MCF 10A (cell line): Measurements from ENCODE around the gene ARHGAP15. TPM values are rescaled to one million over a fixed set of nuclear protein-coding genes. Genes with fewer than 3 reads are reported as not detected.

ENCODE experiments used
- BruUV-seq: library from RNA; stranded (reverse); fragments of 400-500 nt; replicated peaks from 2 replicates; lab custom pipeline; 2021; lab: Mats Ljungman, UMichigan
- CTCF ChIA-PET: fragments of 300-600 bp; sonication (Branson Sonifier 250); formaldehyde crosslinking; extraction: SDS; loops from one replicate; lab custom pipeline; 2021; ENCODE audit warnings: antibody characterized with exemption, inconsistent platforms; lab: Yijun Ruan, JAX
- POLR2A ChIA-PET: fragments of 300-600, 350-650 bp; sonication (Branson Sonifier 250); formaldehyde crosslinking; extraction: SDS; loops from one replicate; lab custom pipeline; 2020; ENCODE audit warnings: antibody characterized with exemption, inconsistent platforms; lab: Yijun Ruan, JAX
- DNase-seq: peaks from one replicate; pipeline ENCODE4 v3.0.0-alpha.2; 2018; ENCODE audit not compliant: unreplicated experiment
- H3K27ac Mint-ChIP-seq: one replicate; pipeline ENCODE4 v1.8.0; 2022; ENCODE audit warnings: mild to moderate bottlenecking, low read depth, mixed read lengths; ENCODE audit not compliant: unreplicated experiment
- H3K27me3 Mint-ChIP-seq: one replicate; pipeline ENCODE4 v1.8.0; 2022; ENCODE audit warnings: mixed read lengths; ENCODE audit not compliant: insufficient read depth, unreplicated experiment
- H3K36me3 Mint-ChIP-seq: one replicate; pipeline ENCODE4 v1.8.0; 2022; ENCODE audit warnings: mild to moderate bottlenecking, moderate library complexity, mixed read lengths; ENCODE audit not compliant: insufficient read depth, unreplicated experiment
- H3K4me1 Mint-ChIP-seq: one replicate; pipeline ENCODE4 v1.8.0; 2022; ENCODE audit warnings: mixed read lengths; ENCODE audit not compliant: insufficient read depth, unreplicated experiment
- H3K4me3 Mint-ChIP-seq: one replicate; pipeline ENCODE4 v1.8.0; 2022; ENCODE audit warnings: mild to moderate bottlenecking, moderate library complexity, mixed read lengths; ENCODE audit not compliant: unreplicated experiment
- H3K9me3 Mint-ChIP-seq: one replicate; pipeline ENCODE4 v1.8.0; 2022; ENCODE audit warnings: mixed read lengths; ENCODE audit not compliant: unreplicated experiment
- intact Hi-C: fragments of 100-400 bp; cut with micrococcal nuclease; formaldehyde crosslinking; loops from 2 replicates; pipeline ENCODE4 v1.14.1; 2022
- total RNA-seq: library from RNA; stranded (reverse); gene quantifications from 2 replicates; pipeline ENCODE4 v1.2.3, GENCODE V29; 2022
- TF ChIP-seq, protein P1 (sequence below): fragments of 200-600 bp; IDR thresholded peaks from one replicate; pipeline ENCODE4 v1.8.0; 2022; ENCODE audit warnings: antibody characterized with exemption, mild to moderate bottlenecking; ENCODE audit not compliant: unreplicated experiment

Gene ARHGAP15
- total RNA-seq, 1 experiment from 2014 or later = not detected

DNA sequence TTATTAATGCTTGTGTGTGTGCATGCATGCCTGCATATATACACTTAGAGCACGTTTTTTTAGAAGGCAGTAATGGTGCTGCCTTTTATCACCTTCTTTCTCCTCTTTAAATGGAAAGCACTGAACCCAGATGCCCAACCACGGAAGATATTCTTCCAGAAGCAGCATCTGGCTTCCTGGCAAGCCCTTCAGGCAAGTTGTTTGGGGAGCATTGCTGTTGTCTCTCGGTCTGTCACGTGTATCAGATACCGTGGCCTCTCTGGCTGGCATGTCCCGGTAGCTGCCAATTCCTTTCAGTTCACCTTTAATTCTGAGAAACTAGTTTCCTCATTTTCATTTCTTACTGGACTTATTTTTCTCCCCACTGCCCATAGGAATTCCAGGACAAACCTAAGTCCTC, 587.8 kb downstream of the ARHGAP15 start:
- no TSS peak for BruUV-seq
- Mint-ChIP-seq H3K4me1 (peaks cover 4% of the 10 kb centered on the region), H3K36me3 (no peaks in the 10 kb centered on the region), H3K27ac (no peak overlapping the region), H3K27me3 (no peaks in the 10 kb centered on the region), H3K9me3 (peaks cover 2% of the 10 kb centered on the region), H3K4me3 (no peak overlapping the region)
- TF ChIP-seq, protein P1, sequence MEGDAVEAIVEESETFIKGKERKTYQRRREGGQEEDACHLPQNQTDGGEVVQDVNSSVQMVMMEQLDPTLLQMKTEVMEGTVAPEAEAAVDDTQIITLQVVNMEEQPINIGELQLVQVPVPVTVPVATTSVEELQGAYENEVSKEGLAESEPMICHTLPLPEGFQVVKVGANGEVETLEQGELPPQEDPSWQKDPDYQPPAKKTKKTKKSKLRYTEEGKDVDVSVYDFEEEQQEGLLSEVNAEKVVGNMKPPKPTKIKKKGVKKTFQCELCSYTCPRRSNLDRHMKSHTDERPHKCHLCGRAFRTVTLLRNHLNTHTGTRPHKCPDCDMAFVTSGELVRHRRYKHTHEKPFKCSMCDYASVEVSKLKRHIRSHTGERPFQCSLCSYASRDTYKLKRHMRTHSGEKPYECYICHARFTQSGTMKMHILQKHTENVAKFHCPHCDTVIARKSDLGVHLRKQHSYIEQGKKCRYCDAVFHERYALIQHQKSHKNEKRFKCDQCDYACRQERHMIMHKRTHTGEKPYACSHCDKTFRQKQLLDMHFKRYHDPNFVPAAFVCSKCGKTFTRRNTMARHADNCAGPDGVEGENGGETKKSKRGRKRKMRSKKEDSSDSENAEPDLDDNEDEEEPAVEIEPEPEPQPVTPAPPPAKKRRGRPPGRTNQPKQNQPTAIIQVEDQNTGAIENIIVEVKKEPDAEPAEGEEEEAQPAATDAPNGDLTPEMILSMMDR = no peak
- POLR2A ChIA-PET = no interaction called here
- intact Hi-C loops = no loop called here
- DNase-seq = no peak
- CTCF ChIA-PET = interaction anchor here (0.6 kb wide), 1 partner anchor 893 kb away, joined by 3 read pairs; no protein-coding TSS in a partner anchor

DNA sequence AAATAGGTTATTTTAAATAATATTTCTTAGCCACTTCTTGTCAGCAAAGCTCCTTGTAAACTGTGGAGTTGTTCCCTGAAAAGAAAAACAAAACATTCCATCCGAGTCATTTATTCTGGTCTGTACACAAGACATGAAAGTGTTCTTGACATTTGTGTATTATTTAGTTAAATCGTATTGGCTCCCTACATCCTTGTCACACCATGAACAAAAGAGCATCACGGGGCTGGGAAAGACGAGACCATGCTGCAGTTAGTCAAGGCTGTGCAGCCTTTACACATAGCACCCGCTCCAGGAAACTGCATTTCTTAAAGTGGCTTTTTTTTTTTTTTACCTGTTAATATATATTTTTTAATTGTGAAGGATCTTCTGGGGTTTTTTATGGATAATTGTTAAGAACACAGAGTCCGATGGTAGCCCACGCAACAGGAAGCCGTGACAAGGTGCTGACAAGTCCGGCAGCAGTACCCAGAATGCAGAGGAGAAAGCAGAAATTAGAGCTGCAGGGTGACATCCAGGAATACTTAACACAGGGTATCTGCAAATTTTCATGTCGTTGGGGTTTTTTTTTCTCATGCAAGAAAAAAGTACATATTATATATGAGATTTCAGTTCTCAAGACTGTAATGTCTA, 588.4 kb downstream of the ARHGAP15 start:
- H3K4me3 Mint-ChIP-seq = no peak overlapping the region
- ChIA-PET POLR2A (interaction anchor here (0.6 kb wide), 1 partner anchor 297 kb away, joined by 3 read pairs; no protein-coding TSS in a partner anchor), CTCF (interaction anchor here (0.6 kb wide), 1 partner anchor 893 kb away, joined by 3 read pairs; no protein-coding TSS in a partner anchor)
- H3K27ac Mint-ChIP-seq = no peak overlapping the region
- TF ChIP-seq, protein P1 = no peak
- no TSS peak for BruUV-seq
- peaks cover 9% of the 10 kb centered on the region for H3K4me1 Mint-ChIP-seq
- intact Hi-C loops = no loop called here
- H3K9me3 Mint-ChIP-seq = no peaks in the 10 kb centered on the region
- H3K36me3 Mint-ChIP-seq = no peaks in the 10 kb centered on the region
- DNase-seq = no peak
- H3K27me3 Mint-ChIP-seq = no peaks in the 10 kb centered on the region

DNA sequence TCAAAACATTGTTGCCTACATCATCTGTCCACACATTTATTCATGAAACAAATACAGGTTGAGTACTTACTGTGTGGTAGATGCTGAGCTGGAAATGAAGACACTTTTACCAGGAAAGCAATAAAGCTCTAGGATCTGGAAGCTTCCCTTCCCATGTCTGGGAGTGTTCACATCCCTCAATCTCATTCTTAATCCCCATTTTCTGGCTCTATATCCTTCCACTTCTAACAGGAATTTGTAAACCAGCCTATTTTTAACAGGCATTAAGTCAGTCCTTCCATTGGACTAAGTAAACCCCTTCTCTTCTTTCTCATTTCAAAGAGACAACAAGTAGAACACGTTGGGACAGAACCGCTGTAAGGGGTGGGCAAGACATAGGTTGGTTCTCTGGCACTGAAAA, 589.5 kb downstream of the ARHGAP15 start:
- DNase-seq = no peak
- Mint-ChIP-seq H3K27me3 (no peaks in the 10 kb centered on the region), H3K4me3 (no peak overlapping the region), H3K36me3 (no peaks in the 10 kb centered on the region), H3K9me3 (no peaks in the 10 kb centered on the region), H3K4me1 (peaks cover 10% of the 10 kb centered on the region), H3K27ac (no peak overlapping the region)
- no TSS peak for BruUV-seq
- TF ChIP-seq, protein P1 = no peak
- ChIA-PET POLR2A (no interaction called here), CTCF (interaction anchor here (0.5 to 0.6 kb wide), 2 partner anchors 84 to 332 kb away, joined by 3 read pairs; no protein-coding TSS in a partner anchor)
- intact Hi-C loops = no loop called here

DNA sequence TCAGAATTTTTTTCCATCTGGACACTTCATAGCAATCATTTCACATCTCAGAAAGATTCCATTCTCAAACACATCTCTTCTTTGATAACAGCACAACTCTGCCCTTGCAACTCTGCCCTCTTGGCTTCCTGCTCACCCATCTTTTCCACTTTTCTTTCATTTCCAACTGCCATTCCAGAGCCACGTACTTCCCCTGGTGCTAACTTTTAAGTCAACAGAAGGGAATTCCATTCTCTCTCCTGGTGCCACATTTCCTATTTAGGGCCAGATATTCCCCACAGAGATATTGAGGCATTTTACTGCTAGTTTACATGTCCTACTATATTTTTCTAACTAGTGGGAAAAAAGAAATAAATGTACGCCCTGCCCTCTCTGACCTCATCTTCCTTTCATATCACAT, 590.2 kb downstream of the ARHGAP15 start:
- no TSS peak for BruUV-seq
- POLR2A ChIA-PET = no interaction called here
- H3K36me3 Mint-ChIP-seq = no peaks in the 10 kb centered on the region

More for the DNA sequence above, 590.2 kb downstream of the ARHGAP15 start:
- peaks cover 10% of the 10 kb centered on the region for H3K4me1 Mint-ChIP-seq
- H3K27ac Mint-ChIP-seq = no peak overlapping the region
- TF ChIP-seq, protein P1 = no peak
- DNase-seq = no peak
- no peaks in the 10 kb centered on the region for H3K27me3 Mint-ChIP-seq
- no peaks in the 10 kb centered on the region for H3K9me3 Mint-ChIP-seq
- intact Hi-C loops = no loop called here
- CTCF ChIA-PET = no interaction called here
- H3K4me3 Mint-ChIP-seq = no peak overlapping the region
